Activated naive CD4-positive, alpha-beta T cell treated with Interleukin-2 at 50 U/mL for 16 hours (primary cell): Measurements from ENCODE around the gene WNT8B.

ENCODE experiments used
- DNase-seq: peaks from one replicate; pipeline ENCODE4 v3.0.0-alpha.2; 2020

Gene WNT8B, protein sequence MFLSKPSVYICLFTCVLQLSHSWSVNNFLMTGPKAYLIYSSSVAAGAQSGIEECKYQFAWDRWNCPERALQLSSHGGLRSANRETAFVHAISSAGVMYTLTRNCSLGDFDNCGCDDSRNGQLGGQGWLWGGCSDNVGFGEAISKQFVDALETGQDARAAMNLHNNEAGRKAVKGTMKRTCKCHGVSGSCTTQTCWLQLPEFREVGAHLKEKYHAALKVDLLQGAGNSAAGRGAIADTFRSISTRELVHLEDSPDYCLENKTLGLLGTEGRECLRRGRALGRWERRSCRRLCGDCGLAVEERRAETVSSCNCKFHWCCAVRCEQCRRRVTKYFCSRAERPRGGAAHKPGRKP

DNA sequence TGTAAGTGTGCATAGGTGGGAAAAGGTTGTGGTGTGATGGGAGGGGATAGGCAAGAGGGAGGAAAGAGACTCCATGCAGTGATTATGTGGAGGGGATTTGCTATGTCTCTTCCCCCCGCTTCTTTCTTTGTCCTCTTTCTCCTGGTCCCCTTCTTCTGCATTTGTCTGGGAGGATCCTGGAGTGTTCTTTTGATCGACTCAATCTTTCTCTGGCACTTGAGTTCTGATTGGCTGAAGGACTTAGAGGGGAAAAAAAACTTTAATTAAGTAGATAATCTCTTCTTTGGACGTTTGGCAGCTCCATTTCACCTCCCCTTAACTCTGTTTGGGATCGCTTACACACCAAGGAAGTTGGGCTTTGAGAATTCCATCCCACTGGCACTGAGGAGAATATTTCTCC is at the start of gene WNT8B:
Gene WNT8B (plus strand): TSS at position 301 of the 400 bp plus-strand sequence. CDS start 160 bp downstream, outside the sequence.
- DNase-seq: no peak

DNA sequence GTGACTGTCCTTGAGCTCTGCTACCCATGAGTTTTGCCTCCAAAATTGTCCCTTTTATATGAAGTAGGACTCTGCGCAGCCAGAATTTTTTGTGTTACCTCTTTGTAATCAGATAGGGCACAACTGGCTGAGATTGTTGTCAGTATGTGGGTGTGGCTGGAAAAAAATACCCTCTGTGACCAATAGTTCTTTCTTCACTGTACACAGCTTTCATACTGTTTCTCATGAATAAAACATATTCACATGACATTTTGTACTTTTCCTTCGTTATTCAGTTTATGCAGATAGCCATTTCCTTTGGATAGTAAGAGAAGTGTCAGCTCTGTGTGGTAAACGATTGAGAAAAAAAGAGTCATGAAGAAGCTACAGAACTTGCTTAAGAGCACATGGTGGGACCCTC is 49.6 kb upstream of the WNT8B start:
- DNase-seq: no peak

DNA sequence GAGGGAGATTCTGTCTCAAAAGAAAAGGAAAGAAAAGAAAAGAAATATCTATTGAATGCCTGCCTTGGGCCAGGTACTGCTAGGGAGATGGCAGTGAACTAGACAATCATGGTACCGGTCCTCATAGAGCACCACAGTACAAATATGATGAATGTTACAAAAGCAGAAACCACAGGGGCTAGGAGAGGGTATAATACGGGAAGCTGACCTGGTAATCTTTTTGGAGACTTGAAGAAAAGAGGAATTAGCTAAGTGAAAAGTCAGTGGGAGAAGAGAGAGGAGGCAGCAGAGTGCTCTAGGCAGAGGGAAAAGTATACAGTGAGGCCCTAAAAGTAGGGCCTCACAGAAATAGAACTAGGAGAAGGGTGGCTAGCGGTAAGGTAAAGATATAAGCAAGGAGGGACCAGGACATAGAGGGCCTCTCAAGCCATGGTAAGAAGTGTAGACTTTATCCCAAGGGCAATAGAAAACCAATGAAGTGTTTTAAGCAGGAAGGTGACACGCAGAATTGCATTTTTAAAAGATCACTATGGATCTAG is 42.8 kb upstream of the WNT8B start:
- no peak for DNase-seq

DNA sequence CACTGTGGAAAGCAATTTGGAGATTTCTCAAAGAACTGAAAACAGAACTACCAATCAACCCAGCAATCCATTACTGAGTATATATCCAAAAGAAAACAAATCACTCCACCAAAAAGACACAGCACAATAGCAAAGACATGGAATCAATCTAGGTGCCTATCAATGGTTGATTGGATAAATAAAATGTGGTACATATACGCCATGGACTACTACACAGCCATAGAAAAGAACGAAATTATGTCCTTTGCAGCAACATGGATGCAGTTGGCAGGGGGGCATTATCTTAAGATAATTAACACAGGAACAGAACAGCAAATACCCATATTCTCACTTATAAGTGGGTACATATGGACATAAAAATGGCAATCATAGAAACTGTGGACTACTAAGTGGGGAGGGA is 35.4 kb upstream of the WNT8B start:
- DNase-seq: no peak

DNA sequence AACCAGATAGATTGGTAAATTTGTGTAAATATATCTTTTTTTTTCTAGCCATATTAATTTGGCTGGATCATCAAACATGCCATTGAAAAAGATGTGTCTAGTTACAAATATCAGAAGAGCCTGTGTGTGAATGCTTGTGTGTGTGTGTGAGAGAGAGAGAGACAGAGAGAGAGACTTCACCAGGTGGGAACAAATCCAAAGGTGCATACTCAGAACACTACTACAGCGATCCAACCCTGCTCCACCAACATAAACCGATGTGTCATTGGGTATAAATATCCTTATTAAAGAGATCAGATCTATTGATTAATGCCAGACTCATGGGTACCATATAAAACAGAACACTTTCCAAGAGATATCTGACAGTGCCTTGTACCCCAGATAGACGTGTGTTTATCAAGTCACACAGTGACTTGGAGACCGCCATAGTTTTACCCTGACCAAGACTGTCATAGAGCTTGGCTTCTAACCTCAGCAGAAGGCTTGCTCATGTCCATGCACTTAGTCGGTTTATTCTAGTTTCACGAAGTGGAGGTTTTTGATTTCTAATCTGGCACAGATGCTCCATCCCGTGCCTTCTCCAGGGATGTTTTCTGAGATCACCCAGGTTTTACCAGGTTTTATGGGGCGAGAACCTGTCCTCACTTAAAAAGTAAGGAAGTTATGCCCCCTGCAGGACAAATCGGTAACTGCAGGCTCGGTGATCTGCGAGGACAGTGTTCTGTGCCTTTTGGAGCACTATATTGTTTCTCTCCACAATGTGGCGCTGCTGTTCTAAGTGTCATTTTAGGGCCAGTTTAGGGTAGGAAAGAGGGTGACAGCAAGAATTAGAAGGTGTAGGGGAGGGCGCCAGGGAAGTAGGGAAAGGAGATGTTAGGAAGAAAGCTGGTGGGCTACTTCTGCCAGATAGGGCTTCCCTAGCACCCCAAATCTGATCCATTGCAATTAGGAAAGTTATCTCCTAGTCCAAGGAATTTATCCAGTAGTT is 29.3 kb upstream of the WNT8B start:
- DNase-seq: peak; percentile 95

DNA sequence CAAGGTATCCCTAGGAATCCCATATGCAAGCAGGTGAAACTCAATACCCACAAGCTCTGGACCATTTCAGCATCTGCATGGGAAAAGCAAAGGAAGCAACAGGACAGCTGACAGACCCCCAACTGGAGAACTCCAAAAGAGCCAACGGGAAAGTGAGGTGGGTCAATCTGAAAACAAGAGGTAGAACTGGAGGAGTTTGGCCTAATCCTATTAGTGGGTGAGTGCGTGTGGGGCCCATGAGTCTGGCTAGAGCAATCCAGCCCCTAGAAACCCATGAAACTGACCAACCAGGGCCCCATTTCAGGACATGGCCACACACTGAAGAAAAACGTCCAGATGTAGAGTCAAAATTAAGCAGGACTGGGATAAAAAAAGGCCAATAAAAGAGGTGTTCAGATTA is 26.6 kb upstream of the WNT8B start:
- no peak for DNase-seq

DNA sequence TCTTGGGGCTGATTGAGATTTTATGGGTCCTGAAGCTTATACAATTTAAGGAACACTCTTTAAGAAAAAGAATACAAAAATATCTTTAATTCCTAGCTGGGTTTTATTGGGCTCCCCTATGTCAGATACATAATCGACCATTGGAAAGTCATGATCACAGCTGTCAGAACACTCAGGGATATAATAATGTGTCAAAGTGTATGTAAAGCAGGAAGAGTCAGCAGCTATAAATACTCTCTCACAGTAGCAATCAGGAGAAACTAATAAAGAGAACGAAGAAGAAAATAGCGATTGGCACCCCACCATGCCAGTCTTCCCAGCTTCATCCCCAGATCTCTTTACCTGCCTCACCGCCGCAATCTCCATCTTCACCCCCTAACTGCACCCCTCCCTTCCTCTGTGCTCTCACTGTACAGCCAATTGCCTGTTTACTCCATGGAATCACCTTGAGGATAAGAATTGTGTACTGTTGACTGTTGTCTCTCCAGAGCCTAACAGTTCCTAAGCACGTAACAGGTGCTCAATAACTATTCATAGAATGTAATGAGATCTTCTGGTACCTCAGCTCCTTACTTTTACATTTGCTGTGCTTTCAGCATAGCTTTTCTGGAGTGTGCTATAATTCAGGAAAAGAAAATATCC is 24.0 kb upstream of the WNT8B start:
- DNase-seq: no peak

DNA sequence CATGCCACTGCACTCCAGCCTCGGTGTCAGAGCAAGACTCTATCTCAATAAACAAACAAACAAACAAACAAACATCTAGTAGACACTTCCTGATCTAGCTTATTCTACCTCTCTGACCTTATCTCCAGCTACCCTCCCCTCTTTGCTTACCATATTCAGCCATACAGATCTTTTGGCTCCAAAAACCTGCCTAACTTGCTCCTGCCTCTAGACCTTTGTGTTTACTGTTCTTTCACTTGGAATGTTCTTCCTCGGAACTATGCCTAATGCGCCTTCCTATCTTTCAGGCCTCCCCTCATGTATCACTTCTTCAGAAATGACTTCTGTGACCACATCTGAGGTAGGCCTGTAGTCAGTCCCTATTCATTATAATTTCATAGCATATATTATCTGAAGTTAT is 20.3 kb upstream of the WNT8B start:
- DNase-seq: no peak

DNA sequence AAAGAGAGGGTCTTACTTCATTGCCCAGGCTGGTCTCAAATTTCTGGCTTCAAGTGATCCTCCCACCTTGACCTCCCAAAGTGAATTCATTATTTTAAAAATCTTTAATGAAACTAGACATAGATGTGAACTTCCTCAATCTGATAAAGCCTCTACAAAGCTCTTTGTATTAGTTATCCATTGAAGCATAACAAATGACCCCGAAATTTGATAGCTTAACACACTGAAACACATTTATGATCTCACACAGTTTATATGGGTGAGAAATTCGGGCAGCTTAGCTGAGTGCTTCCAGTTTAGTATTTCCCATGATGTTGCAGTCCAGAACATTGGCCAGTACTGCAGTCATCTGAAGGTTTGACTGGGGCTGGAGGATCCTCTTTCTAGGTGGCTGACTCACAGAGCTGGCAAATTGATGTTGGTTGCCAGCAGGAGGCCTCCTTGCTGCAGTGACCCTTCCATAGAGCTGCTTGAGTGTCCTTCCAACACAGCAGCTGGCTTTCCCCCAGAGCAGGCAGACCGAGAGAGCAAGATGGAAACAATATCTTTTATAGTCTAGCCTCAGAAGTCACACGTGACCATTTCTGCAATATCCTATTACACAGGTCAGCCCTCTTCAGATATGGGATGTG is 16.6 kb upstream of the WNT8B start:
- no peak for DNase-seq

DNA sequence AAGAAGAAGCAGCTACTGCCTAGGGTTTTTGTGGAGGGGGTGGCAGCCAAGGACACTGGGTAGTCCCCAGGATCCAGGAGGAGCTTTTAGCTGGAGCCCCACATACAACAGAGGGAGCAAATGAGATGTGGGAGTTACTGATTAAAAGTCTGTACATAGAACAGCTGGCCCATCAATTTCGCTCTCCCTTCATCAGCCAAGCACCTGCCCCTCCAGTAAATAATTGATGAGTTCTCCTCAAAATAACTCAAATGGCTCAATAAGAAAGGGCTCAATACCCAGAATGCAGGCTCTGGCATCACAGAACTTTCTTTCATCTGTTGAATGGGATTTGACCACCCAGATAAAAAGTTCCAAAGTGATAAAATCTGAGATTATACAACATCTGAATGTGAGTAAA is 15.1 kb upstream of the WNT8B start:
- DNase-seq: no peak

DNA sequence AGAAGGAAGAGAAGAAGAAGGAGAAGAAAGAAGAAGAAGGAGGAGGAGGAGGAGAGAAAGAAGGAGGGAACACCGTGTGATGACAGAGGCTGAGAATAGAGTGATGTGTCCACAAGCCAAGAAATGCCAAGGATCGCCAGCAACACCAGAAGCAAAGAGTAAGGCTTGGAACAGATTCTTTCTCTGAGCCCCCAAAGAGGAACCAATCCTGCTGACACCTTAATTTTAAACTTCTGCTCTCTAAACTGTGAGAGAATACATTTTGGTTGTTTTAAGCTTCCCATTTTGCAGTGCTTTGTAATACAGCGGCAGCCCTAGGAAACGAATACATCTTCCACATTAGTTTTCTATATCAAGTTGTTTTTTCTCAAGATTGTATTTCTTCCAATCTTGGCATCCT is 13.9 kb upstream of the WNT8B start:
- no peak for DNase-seq

DNA sequence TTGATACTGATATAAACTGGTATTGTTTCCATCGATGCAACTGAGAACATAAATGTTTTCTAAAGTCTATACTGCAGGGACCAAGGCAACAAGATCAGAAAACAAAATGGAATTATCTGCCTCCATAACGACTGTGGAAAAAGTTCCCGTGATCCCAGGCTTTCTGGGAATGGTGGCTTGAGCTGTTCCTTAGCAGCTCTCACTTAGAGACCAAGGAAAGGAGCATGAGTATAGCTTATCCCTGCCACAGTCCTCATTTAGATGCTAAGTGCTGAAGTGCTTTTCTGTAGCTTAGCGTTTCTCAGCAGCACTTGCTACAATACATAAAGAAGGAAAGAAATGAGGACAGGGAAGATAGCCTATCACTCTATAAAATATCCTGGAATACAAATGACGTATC is 5.5 kb downstream of the WNT8B start:
- no peak for DNase-seq

DNA sequence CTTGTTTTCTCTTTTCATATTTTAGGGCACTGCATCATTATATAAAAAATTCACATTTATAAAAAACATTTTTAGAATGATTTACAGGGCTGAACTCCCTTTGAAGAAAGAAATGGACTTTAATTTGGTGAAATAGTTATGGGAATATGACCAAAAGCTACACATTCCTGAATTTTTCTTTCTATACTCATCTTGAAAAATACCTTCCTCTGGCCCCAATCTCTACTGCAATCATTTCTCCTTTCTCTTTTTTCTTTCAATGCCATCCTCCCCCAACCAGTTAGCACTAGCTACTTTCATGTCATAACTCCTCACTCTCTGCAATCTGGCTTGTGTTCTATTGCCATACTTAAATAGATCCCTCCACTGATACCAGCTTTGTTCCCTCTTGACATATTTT is 6.2 kb downstream of the WNT8B start:
- no peak for DNase-seq

DNA sequence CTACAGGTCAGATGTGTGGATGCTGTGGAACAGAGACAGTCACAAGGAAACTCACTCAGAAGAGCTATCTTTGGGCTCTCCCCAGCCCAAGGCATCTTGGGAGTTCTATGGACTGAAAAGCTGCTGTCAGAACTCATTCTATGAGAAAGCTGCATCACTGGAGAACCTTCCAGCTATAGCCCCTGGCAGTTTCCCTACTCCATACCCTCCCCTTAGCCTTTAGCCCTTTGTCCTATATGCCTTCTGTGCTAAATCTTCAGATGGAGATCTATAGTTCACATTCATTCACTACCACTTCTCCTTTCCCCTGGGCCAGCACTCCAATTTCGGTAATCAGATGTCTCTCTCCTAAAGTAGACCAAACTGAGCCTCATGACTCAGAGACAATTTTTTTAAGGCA is 6.9 kb downstream of the WNT8B start:
- no peak for DNase-seq

DNA sequence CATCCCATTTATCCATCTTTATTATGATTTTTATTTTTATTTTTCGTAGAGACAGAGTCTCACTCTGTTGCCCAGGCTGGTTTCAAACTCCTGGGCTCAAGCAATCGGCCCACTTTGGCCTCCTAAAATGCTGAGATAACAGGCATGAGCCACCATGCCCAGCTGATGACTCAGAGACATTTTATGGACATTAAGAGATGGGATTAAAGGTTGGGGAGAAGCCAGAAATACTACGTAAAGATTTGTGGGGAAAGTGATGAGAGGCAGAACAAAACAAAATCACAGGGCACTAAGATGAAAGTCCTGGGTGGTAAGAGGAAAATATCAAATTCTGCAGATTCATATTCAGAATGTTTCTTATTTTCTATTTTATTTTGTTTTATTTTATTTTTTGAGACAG is 7.6 kb downstream of the WNT8B start:
- no peak for DNase-seq

DNA sequence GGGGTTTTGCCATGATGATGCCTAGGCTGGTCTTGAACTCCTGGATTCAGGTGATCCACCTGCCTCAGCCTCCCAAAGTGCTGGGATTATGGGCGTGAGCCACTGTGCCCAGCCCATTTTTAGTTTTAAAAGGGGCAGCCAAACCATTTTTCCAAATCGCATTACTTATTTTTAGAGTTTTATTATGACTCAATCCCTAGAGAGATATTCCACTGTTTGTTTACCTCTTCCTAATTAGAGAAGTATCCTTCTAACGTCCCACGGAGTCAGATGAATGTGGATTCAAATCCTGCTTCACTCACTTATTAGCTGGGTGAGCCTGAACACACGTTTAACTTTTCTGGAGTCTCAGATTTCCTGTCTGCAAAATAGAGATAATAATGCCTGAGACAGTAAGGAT is 15.2 kb downstream of the WNT8B start:
- no peak for DNase-seq

DNA sequence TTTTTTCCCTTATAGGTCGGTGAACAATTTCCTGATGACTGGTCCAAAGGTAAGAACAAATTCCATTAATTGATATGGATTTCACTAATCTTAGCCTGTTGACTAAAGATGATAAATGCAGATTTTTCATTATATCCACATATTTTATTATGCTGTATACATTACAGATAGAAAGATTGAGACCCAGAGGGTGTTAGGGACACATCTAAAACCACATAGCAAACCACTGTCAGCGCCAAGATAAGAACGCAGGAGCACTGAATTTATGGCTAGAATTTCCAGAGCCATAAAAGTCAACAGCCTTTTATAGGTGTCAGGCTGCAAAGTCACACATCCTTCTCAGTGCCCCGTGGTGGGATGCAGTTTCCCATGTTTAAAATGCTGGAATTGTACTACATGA is 16.2 kb downstream of the WNT8B start:
- no peak for DNase-seq

DNA sequence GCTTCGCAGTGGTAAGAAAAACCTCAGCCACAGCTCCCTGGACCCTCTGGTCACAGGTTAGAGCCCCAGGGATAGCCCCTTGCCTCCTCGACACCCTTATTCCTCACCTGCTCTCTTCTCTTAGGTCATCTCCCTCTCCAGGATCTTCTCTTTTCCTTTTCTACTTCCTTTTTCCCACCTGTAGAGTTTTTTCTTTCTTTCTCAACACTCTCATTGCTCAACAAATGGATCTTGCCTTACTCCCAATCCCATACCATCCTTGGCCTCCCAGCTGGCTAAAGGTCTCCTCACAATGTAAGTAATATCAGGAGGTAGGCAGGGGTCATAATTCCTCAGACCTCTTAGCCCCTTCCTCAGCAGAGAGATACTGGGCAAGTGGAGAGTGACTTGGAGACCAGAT is 17.2 kb downstream of the WNT8B start:
- DNase-seq: no peak

DNA sequence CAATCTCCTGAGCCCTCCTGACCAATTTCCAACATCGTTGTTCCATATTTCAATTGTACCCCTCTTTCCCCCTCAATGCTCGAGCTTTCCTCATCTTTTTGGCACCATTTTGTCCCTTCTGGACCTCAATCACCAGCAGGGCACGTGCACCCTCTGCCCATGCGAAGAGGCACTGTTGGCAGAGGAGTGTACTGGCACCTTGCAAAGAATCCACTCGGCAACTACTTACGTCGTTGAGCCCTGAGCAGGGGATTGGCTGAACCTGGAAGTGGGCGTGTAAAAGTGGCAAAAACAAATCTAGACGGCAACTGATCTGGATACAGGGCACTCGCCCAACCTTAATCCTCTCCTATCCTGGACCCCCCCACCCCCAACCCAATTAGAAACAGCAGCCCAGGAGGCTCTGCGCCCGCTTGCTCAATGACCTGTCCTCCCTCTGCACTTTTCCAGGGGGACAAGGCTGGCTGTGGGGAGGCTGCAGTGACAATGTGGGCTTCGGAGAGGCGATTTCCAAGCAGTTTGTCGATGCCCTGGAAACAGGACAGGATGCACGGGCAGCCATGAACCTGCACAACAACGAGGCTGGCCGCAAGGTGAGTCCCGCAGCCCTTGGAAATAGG is 18.8 kb downstream of the WNT8B start:
- DNase-seq: peak; percentile 95

DNA sequence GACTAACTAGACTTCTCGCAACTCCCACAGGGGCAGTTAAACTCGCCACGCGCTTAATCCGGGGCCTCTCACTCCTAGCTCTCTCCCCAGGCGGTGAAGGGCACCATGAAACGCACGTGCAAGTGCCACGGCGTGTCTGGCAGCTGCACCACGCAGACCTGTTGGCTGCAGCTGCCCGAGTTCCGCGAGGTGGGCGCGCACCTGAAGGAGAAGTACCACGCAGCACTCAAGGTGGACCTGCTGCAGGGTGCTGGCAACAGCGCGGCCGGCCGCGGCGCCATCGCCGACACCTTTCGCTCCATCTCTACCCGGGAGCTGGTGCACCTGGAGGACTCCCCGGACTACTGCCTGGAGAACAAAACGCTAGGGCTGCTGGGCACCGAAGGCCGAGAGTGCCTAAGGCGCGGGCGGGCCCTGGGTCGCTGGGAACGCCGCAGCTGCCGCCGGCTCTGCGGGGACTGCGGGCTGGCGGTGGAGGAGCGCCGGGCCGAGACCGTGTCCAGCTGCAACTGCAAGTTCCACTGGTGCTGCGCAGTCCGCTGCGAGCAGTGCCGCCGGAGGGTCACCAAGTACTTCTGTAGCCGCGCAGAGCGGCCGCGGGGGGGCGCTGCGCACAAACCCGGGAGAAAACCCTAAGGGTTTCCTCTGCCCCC is 19.5 kb downstream of the WNT8B start:
- DNase-seq: peak; percentile 66

DNA sequence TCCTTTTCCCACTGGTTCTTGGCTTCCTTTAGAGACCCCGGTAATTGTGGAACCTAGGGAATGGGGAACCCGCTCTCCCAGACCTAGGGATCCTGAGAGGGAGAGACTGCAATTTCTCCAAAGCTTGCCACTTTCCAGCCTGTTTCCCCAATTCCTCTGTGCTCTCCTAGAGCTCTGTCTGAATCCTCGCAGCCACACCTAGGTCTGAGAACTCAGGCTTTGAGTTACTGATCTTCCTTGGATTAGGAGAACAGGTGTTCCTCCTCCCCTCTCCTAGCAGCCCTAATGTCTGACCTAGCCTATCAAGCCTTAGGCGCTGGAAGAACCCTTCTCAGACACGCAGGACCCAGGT is 20.0 kb downstream of the WNT8B start:
- DNase-seq: no peak
